Omental fat pad (tissue), 4 donors: Measurements from ENCODE around the gene TOR4A. TPM values are rescaled to one million over a fixed set of nuclear protein-coding genes. Genes with fewer than 3 reads are reported as not detected.
"Not testable (repeated sequence)": the region's sequence is repeated elsewhere in the genome, so short reads cannot be mapped to it uniquely, and the experiment has no call there.

ENCODE experiments used
- ATAC-seq: fragments of 150-250 bp; one replicate; pipeline ENCODE4 v1.9.1; 2016; ENCODE audit warnings: mild to moderate bottlenecking, moderate library complexity; ENCODE audit not compliant: low FRiP score
- DNase-seq: peaks from one replicate; pipeline ENCODE4 v3.0.0-alpha.2; 2019; ENCODE audit warnings: low spot score
- total RNA-seq, 4 donors: library from RNA; depleted of rRNA; stranded (reverse); fragments of >200 nt; gene quantifications; one replicate each; pipeline ENCODE4 v1.1.0, GENCODE V29; 2016
- TF ChIP-seq, protein P1 (sequence below), 3 donors: fragments of 450-650 bp; IDR thresholded peaks; one replicate each; pipeline ENCODE4 v1.5.1; 2016 to 2017; ENCODE audit warnings: antibody characterized with exemption in 3 of 3, mild to moderate bottlenecking in 3 of 3, moderate library complexity in 2 of 3

Gene TOR4A
- total RNA-seq, 4 donors from 2014 or later: 9.8 to 17.7 (median 11.6) TPM

DNA sequence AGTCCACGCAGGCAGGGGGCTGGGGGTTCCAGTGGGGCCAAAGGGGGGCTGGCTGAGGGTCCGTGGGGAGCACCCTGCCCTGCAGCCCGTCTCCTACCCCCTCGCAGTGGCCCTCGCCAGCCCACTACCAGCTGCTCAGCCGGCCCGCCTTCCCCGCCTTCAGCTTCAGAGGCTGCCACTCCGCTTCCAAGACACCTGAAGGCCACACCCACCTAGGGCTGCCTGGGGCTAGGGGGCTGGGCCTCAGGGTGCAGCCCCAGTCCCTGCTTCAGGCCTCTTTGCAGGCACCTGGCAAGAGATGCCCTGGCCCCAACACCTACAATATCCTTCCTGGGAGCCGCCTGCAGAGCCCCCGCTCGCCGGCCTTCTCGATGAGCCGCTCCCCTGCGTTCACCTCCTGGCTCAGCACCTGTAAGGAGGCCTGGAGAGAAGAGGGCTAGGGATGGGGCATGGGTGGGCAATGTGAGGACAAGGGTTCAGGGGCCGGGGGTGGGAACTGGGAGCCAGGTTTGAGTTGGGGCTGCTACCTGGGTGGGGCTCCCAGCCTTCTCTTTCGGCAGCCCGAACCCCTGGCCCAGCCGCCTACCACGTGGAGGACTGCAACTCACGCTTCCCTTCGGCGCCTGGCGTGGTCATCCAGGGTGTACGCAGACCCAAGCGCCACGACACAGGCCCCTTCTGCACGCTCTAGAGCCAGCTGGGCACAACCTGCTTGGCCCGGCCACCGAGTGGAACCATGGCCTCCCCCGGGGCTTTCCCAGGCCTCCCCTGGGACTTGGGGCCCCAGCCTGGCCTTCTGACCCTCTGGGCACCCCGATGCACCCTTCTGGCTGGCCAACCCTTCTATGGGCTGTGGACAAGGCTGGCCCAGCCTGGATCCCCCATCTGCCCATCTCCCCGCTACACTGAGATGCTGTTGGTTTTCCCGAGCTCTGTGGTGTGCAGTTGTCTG is 24.7 kb upstream of the TOR4A start:
- ATAC-seq (no peak), DNase-seq (no peak)
- TF ChIP-seq, protein P1, sequence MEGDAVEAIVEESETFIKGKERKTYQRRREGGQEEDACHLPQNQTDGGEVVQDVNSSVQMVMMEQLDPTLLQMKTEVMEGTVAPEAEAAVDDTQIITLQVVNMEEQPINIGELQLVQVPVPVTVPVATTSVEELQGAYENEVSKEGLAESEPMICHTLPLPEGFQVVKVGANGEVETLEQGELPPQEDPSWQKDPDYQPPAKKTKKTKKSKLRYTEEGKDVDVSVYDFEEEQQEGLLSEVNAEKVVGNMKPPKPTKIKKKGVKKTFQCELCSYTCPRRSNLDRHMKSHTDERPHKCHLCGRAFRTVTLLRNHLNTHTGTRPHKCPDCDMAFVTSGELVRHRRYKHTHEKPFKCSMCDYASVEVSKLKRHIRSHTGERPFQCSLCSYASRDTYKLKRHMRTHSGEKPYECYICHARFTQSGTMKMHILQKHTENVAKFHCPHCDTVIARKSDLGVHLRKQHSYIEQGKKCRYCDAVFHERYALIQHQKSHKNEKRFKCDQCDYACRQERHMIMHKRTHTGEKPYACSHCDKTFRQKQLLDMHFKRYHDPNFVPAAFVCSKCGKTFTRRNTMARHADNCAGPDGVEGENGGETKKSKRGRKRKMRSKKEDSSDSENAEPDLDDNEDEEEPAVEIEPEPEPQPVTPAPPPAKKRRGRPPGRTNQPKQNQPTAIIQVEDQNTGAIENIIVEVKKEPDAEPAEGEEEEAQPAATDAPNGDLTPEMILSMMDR (IDR thresholded peaks at IDR 0.05): no peak

- ATAC-seq (no peak), DNase-seq (no peak)
- TF ChIP-seq, protein P1 (IDR thresholded peaks at IDR 0.05): no peak
Measured at GRCh38 chr9:137253717-137254623, 23.6 kb upstream of the TOR4A start.

DNA sequence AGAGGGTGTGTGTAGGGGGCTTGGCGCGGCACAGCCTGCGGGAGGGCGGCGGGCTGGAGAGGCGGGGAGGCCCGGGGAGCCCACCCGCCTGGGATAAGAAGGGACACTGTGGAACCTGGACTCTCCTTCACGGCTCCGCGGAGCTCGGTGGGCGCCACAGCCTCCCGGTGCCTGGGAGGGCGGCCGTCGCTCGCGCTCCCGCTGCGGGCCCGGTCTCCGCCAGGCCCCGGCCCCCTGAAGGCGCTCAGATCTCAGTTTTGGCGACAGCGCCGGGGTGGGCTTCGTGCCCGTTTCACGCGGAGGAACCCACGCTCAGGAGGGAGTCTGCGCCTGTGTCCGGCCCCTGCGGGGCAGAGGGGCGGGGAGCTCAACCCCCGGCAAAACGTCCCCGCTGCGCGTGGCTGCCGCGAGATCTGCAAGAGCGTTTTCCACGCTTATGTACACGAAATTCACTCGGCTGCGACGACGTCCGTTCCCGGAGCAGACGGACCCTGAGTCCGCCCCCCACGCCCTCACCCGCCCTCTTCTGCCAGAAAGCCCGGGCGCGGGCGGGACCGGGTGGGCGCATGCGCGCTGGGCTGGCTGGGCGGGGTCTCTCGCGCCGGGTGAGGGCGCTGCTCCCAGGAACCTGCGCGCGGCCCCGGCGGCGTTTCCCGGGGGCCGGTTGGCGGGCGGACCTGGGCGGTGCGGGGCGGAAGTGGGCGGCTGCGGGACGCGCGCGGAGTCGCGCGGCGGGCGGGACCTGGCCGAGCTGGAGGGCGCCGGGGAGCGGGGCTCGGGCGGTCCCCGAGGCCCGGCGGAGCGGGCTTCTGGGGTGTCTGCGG is 22.7 kb upstream of the TOR4A start, which contains the start of gene NELFB:
NELFB (plus strand) TSS at position 704 of the 824 bp plus-strand sequence.
- DNase-seq (peak; percentile 72), ATAC-seq (peak; percentile 93)
- TF ChIP-seq, protein P1 (IDR thresholded peaks at IDR 0.05): no peak

- TF ChIP-seq, protein P1 (IDR thresholded peaks at IDR 0.05): no peak
- DNase-seq: no peak
- ATAC-seq: peak; percentile 49
Measured at GRCh38 chr9:137255448-137256114, 21.9 kb upstream of the TOR4A start.

DNA sequence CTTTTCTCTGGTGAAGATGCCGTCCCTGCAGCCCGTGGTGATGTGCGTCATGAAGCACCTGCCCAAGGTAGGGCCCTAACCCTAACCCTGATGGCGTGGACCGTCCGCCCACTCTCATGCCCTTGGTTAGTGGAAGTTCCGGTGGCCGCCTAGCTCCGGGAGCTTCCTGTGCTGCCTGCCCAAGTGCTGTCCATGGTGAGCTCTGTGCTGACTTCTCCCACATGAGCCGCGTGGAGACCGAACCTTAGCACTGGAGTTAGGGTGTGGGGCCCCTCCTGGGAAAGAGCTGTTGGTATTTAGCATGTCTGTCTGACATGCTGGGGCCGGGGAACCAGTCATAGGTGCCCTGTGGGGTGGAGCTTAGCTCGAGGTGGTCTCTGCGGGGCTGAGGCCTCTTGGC is 21.2 kb upstream of the TOR4A start:
- ATAC-seq (no peak), DNase-seq (no peak)
- TF ChIP-seq, protein P1 (IDR thresholded peaks at IDR 0.05): no peak

DNA sequence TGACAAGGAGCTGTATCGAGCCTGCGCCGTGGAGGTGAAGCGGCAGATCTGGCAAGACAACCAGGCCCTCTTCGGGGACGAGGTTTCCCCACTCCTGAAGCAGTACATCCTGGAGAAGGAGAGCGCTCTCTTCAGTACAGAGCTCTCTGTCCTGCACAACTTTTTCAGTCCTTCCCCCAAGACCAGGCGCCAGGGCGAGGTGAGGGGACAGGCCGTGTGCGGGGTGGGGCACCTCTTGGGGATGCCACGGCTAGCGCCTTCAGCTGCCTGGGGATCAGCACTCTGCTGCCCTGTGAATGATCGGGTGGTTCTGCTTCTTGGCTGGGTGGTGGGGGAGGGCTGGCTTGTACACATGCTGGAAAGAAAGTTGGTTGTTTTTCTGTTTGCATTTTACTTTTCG is 20.7 kb upstream of the TOR4A start:
- DNase-seq (no peak), ATAC-seq (no peak)
- TF ChIP-seq, protein P1 (IDR thresholded peaks at IDR 0.05): no peak

- ATAC-seq, DNase-seq: not testable (repeated sequence)
Measured at GRCh38 chr9:137262173-137262908, 15.2 kb upstream of the TOR4A start.
